OCI-M1 (cell line): ENCODE measurements around the gene VPS36.
"Not testable (repeated sequence)": the region's sequence is repeated elsewhere in the genome, so short reads cannot be mapped to it uniquely, and the experiment has no call there.

Experiments used
- DNase-seq: peaks from one replicate; lab custom pipeline; 2025; lab: John Stamatoyannopoulos, UW

VPS36 gene

DNA sequence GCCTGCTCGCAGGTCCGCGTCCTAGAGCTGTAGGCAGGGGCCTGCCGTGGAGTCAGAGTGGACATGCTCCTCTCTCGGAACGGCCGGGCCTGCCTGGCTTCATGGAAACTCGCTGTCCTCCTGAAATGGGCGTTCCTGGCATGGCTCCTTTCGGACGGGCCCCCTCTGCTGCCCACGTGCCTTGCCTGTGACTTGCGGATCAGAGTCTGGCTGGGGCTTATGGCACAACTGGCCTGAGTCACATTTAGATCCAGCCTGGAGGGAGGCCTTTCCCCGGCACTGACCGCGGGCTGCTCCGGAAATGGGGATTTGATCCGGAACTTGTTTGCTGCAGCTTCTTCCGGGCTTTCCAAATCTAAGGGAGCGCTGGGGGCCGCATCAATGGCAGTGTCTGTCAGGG lies 72.5 kb downstream of the VPS36 start:
- no peak for DNase-seq

DNA sequence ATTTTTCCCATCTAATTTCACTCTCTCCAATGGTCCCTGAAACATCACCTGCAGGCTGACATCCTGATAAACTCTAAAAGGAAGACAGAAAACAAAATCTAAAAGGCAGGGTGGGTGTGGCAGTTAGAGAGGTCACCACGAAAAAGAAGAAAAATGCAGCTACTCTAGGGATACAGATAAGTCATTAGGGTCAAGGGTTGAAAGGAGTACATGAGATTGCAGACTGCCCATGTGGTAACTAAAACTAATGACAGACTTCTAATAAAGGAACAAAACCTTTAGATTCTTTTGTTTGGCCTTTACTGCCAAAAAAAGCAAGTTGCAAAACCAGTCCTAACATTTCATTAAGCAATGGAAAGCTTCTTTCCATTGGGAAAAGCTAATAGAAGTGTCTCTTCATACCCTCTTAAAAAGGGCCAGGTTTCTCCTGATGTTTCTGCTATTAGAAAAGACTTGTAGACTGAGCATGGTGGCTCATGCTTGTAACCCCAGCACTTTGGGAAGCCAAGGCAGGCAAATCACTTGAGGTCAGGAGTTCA lies 75.5 kb downstream of the VPS36 start:
- no peak for DNase-seq

DNA sequence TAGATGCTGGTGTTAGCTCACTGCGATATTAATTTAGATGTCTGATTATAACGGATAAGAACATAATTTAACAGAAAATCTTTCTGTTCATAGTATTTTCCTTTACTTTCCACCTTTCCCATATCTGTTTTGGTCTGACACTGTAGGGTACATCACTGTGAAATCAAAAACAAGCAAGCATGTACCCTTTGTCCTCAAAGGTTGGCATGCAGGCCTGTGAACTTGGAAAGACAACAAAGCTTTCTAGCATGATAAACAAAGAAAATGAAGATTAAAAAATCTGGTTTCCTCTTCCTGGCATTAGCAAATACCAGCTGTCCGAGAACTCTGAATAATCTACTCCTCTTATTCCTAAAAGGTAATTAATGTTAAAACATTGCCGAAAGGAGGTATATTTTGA lies 76.0 kb downstream of the VPS36 start:
- no peak for DNase-seq

DNA sequence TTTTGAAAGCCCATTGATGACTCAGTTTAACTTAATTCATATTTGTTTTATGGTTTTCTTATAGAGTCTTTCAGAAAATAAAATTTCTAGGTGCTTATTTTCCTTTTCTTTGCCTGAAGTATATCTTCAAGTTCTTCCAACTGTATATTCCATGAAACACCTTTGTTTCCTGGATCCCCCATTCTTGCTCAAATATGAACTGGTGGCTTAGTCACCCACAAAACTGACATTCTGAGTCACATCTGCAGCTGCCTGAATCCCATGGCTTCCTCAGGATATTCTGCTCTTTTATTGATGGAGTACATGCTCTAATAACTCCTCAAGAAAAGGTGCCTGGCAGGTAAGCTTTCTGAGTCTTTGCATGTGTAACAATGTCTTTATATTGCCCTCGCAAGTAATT lies 77.2 kb downstream of the VPS36 start:
- DNase-seq: not testable (repeated sequence)

DNA sequence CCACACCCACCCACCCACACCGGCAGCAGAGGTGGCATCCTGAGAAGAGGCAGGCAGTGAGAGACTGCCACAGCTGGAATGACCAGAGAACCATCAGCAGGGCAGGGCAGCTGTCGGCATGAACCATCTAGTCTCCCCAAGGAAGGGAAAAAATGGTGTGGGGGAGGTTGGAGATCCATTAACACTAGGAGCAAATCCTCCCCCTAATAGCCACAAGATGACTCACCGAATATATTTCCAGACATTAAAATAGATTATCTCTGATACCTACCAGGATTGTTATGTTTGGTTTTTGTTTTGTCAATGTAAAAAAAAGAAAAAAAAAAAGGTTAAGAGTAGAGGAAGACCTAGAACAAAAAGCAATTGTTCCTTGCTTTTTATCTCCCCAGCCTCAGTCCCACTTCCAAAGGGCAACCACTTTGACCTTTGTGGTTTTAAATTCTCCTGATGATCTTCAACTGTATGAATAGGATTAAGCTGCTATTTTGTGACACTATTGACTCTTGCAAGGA lies 78.6 kb downstream of the VPS36 start:
- peak; percentile 45 for DNase-seq

DNA sequence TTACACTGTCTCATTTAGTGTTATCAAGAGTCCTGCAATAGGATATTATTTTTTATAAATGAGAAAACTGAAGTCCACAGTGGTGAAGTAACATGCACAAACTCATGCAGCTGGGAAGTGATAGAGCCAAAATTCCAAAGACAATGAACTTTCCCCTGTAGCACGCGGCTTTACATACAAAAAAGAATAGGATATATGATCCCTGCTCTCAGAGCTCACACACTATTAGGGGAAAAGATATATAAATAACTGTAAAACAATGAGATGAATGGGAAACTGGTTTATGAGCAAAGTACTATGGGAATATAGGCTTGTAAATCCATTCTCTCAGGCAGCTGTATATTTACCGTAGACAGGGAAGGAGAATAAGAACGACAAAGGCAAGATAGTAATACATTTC lies 84.1 kb downstream of the VPS36 start:
- no peak for DNase-seq
